SK-N-SH treated with all-trans-retinoic acid at 6 μM for 48 hours (cell line): ENCODE results near the gene LRRC28.

Experiments
- ATAC-seq: fragments of 200-7000 bp; cut with Tn5 transposase; 3 replicates; pipeline ENCODE4 v1.9.1; 2020; ENCODE audit warnings: mild to moderate bottlenecking, moderate library complexity
- BACH2 ChIP-seq: fragments of 250-450 bp; sonication (Bioruptor Pico); IDR thresholded peaks from 2 replicates; pipeline ENCODE4 v1.9.0; 2021; ENCODE audit warnings: mild to moderate bottlenecking, borderline replicate concordance
- CSDC2 ChIP-seq: fragments of 250-450 bp; sonication (Bioruptor Pico); IDR thresholded peaks from 2 replicates; pipeline ENCODE4 v1.5.0; 2020; ENCODE audit warnings: mild to moderate bottlenecking, moderate library complexity
- ESRRG ChIP-seq: fragments of 250-450 bp; sonication (Bioruptor Pico); IDR thresholded peaks from 2 replicates; pipeline ENCODE4 v1.6.1; 2021; ENCODE audit warnings: mild to moderate bottlenecking
- GLIS3 ChIP-seq: fragments of 250-450 bp; sonication (Bioruptor Pico); IDR thresholded peaks from 2 replicates; pipeline ENCODE4 v1.5.0; 2020; ENCODE audit warnings: mild to moderate bottlenecking, moderate library complexity
- ISL1 ChIP-seq: fragments of 250-450 bp; sonication (Bioruptor Pico); IDR thresholded peaks from 2 replicates; pipeline ENCODE4 v2.1.2; 2022; ENCODE audit warnings: mild to moderate bottlenecking, moderate library complexity
- OSR1 ChIP-seq: fragments of 250-450 bp; sonication (Bioruptor Pico); IDR thresholded peaks from 2 replicates; pipeline ENCODE4 v1.8.0; 2022; ENCODE audit warnings: moderate library complexity, mild to moderate bottlenecking, inconsistent platforms
- PPARA ChIP-seq: fragments of 250-450 bp; sonication (Bioruptor Pico); IDR thresholded peaks from 2 replicates; pipeline ENCODE4 v1.5.0; 2020; ENCODE audit warnings: mild to moderate bottlenecking, borderline replicate concordance
- SNAI2 ChIP-seq: fragments of 250-450 bp; sonication (Bioruptor Pico); IDR thresholded peaks from 2 replicates; pipeline ENCODE4 v1.5.0; 2020; ENCODE audit warnings: mild to moderate bottlenecking, moderate library complexity
- TCF4 ChIP-seq: fragments of 250-450 bp; sonication (Bioruptor Pico); IDR thresholded peaks from 2 replicates; pipeline ENCODE4 v1.8.0; 2021; ENCODE audit warnings: mild to moderate bottlenecking, moderate library complexity, borderline replicate concordance
- ZC3H10 ChIP-seq: fragments of 250-450 bp; sonication (Bioruptor Pico); IDR thresholded peaks from 2 replicates; pipeline ENCODE4 v1.5.1; 2021; ENCODE audit warnings: mild to moderate bottlenecking, moderate library complexity
- ZFP3 ChIP-seq: fragments of 250-450 bp; sonication (Bioruptor Pico); IDR thresholded peaks from 2 replicates; pipeline ENCODE4 v1.5.0; 2020; ENCODE audit warnings: mild to moderate bottlenecking, moderate library complexity
- ZFP30 ChIP-seq: fragments of 450-650 bp; formaldehyde crosslinking; IDR thresholded peaks from 2 replicates; pipeline ENCODE4 v1.5.0; 2022; ENCODE audit warnings: mild to moderate bottlenecking, moderate library complexity
- ZNF565 ChIP-seq: fragments of 450-650 bp; formaldehyde crosslinking; conservative IDR thresholded peaks from 2 replicates; pipeline ENCODE4 v1.5.0; 2020; ENCODE audit warnings: low read depth, mild to moderate bottlenecking, moderate library complexity
- ZNF70 ChIP-seq: fragments of 450-650 bp; formaldehyde crosslinking; IDR thresholded peaks from 2 replicates; pipeline ENCODE4 v1.5.0; 2020; ENCODE audit warnings: mild to moderate bottlenecking, moderate library complexity
- ZNF8 ChIP-seq: fragments of 450-650 bp; formaldehyde crosslinking; IDR thresholded peaks from 2 replicates; pipeline ENCODE4 v1.5.0; 2020; ENCODE audit warnings: mild to moderate bottlenecking, moderate library complexity
- TF ChIP-seq, protein P1 (sequence below): fragments of 250-450 bp; sonication (Bioruptor Pico); IDR thresholded peaks from 2 replicates; pipeline ENCODE4 v1.8.0; 2021; ENCODE audit warnings: low read depth, mild to moderate bottlenecking, moderate library complexity, borderline replicate concordance
- TF ChIP-seq, protein P2 (sequence below): fragments of 250-450 bp; sonication (Bioruptor Pico); IDR thresholded peaks from 2 replicates; pipeline ENCODE4 v1.5.0; 2020; ENCODE audit warnings: mild to moderate bottlenecking, moderate library complexity
- TF ChIP-seq, protein P3 (sequence below): fragments of 250-450 bp; sonication (Bioruptor Pico); IDR thresholded peaks from 2 replicates; pipeline ENCODE4 v1.5.1; 2021; ENCODE audit warnings: mild to moderate bottlenecking, moderate library complexity
- TF ChIP-seq, protein P4 (sequence below): fragments of 250-450 bp; sonication (Bioruptor Pico); IDR thresholded peaks from 2 replicates; pipeline ENCODE4 v1.8.0; 2020; ENCODE audit warnings: mild to moderate bottlenecking, moderate library complexity, borderline replicate concordance
- TF ChIP-seq, protein P5 (sequence below): fragments of 250-450 bp; sonication (Bioruptor Pico); IDR thresholded peaks from 2 replicates; pipeline ENCODE4 v1.5.1; 2020; ENCODE audit warnings: low read depth, mild to moderate bottlenecking, moderate library complexity

LRRC28 gene

DNA sequence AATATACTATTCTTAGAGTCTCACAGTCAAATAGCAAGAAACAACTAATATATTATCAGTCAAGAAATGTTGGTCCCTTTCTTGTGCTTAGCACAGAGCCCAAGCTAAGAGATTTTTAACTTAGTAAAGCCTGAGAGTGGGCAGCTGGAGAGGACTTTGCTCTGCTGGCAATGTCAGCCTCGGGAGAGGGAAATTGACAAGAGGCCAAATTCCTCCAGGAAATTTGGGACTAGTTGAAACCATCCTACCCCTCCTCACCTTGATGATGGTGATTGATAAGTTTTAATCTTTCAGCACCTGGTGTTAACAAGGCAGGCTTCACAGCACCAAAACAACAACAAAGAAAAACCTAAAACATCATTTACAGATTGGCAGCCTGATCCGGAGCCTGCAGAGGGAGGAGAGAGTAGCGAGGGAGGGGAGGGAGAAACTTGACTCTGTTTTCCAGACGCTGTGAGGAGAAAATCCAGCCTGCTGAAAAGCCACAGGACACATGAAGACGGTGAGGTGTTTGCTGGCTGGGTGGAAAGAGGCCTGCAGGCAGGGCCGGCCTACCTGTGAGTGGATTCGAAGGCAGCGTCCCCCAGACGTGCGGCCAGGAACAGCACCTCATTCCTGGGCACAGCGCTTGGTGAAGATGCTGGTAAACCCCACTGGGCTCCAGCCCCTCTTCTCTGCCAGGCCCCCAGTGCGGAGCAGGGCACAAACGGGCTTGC, 150.9 kb downstream of the LRRC28 start:
- ATAC-seq: peak; percentile 81
- TF ChIP-seq ZNF8 (CRISPR knock-in tag) (no peak), ZNF70 (CRISPR knock-in tag) (peak; percentile 68; the same call in 1 of the 2 replicates)

DNA sequence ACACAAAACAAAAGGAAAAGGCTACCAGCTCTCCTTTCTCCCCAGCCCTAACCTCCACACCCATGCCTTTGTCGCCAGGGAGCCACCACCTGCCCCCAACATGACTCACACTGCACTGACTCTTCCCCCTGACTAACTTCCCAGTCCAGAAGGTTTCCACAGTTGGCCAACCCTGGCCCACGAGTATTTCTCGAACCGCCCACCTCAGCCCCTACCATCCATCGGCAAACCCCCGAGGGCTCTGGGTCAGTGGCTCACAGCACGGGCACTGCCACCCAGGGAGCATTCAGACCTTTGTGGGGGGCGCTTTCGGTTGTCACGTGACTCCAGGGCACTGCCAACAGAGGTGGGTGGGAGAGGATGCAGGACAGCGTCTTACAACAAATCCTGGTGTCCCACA, 152.3 kb downstream of the LRRC28 start:
- no peak for TF ChIP-seq ISL1
- ATAC-seq: no peak

DNA sequence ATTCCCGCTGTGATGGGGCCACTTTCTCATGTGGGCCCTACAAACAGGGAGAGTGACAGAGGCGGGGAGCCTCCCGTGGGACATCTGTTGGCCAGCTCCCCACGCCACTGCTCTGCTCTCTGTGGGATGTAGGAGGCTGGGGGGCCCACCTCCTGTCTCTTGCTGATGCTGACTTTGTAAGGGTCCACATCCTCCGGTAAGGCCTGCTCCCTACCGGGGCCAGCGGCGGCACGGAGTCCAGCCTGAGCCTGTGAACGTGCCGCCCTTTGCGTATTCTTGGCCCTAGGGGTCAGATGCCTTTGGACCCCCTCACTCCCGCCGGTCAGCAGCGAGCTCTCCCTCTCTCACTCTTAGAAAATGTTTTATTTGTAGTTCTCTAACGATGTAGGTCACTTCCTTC, 153.2 kb downstream of the LRRC28 start:
- no peak for ATAC-seq
- TF ChIP-seq, protein P1, sequence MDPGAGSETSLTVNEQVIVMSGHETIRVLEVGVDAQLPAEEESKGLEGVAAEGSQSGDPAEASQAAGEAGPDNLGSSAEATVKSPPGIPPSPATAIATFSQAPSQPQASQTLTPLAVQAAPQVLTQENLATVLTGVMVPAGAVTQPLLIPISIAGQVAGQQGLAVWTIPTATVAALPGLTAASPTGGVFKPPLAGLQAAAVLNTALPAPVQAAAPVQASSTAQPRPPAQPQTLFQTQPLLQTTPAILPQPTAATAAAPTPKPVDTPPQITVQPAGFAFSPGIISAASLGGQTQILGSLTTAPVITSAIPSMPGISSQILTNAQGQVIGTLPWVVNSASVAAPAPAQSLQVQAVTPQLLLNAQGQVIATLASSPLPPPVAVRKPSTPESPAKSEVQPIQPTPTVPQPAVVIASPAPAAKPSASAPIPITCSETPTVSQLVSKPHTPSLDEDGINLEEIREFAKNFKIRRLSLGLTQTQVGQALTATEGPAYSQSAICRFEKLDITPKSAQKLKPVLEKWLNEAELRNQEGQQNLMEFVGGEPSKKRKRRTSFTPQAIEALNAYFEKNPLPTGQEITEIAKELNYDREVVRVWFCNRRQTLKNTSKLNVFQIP: no peak
- TF ChIP-seq SNAI2 (CRISPR knock-in tag): no peak
- no peak for TF ChIP-seq OSR1
- TF ChIP-seq ZC3H10 (CRISPR knock-in tag): no peak
- TF ChIP-seq, protein P2, sequence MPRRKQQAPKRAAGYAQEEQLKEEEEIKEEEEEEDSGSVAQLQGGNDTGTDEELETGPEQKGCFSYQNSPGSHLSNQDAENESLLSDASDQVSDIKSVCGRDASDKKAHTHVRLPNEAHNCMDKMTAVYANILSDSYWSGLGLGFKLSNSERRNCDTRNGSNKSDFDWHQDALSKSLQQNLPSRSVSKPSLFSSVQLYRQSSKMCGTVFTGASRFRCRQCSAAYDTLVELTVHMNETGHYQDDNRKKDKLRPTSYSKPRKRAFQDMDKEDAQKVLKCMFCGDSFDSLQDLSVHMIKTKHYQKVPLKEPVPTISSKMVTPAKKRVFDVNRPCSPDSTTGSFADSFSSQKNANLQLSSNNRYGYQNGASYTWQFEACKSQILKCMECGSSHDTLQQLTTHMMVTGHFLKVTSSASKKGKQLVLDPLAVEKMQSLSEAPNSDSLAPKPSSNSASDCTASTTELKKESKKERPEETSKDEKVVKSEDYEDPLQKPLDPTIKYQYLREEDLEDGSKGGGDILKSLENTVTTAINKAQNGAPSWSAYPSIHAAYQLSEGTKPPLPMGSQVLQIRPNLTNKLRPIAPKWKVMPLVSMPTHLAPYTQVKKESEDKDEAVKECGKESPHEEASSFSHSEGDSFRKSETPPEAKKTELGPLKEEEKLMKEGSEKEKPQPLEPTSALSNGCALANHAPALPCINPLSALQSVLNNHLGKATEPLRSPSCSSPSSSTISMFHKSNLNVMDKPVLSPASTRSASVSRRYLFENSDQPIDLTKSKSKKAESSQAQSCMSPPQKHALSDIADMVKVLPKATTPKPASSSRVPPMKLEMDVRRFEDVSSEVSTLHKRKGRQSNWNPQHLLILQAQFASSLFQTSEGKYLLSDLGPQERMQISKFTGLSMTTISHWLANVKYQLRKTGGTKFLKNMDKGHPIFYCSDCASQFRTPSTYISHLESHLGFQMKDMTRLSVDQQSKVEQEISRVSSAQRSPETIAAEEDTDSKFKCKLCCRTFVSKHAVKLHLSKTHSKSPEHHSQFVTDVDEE: no peak
- no peak for TF ChIP-seq BACH2 (CRISPR knock-in tag)
- TF ChIP-seq, protein P3, sequence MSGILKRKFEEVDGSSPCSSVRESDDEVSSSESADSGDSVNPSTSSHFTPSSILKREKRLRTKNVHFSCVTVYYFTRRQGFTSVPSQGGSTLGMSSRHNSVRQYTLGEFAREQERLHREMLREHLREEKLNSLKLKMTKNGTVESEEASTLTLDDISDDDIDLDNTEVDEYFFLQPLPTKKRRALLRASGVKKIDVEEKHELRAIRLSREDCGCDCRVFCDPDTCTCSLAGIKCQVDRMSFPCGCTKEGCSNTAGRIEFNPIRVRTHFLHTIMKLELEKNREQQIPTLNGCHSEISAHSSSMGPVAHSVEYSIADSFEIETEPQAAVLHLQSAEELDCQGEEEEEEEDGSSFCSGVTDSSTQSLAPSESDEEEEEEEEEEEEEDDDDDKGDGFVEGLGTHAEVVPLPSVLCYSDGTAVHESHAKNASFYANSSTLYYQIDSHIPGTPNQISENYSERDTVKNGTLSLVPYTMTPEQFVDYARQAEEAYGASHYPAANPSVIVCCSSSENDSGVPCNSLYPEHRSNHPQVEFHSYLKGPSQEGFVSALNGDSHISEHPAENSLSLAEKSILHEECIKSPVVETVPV: no peak
- no peak for TF ChIP-seq ZFP30 (CRISPR knock-in tag)
- no peak for TF ChIP-seq ZNF565 (CRISPR knock-in tag)
- TF ChIP-seq ZFP3 (CRISPR knock-in tag): no peak
- TF ChIP-seq GLIS3 (CRISPR knock-in tag): no peak
- no peak for TF ChIP-seq PPARA (CRISPR knock-in tag)
- TF ChIP-seq, all 23 proteins: peak for 0

DNA sequence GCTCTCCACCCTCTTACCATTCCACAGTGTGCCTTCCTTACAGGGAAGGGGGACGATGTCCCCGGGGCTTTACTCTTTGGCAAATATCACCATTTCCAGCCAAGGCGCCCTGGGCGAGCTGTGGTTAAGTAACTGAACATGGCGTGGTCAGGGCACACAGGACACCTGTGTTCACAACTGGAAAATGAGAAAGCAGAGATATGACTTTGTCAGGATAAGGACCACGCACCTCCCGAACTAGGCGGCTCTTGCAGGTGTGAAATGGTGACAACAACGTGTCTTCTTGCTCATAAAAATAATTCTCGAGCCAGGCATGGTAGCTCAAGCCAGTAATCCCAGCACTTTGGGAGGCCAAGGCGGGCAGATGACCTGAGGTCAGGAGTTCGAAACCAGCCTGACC, 154.8 kb downstream of the LRRC28 start:
- no peak for ATAC-seq
- TF ChIP-seq PPARA (CRISPR knock-in tag): no peak
- no peak for TF ChIP-seq ZNF8 (CRISPR knock-in tag)
- TF ChIP-seq ESRRG: no peak
- no peak for TF ChIP-seq OSR1
- no peak for TF ChIP-seq ZC3H10 (CRISPR knock-in tag)
- no peak for TF ChIP-seq GLIS3 (CRISPR knock-in tag)
- TF ChIP-seq ZNF70 (CRISPR knock-in tag): no peak
- no peak for TF ChIP-seq ZNF565 (CRISPR knock-in tag)
- TF ChIP-seq, protein P4, sequence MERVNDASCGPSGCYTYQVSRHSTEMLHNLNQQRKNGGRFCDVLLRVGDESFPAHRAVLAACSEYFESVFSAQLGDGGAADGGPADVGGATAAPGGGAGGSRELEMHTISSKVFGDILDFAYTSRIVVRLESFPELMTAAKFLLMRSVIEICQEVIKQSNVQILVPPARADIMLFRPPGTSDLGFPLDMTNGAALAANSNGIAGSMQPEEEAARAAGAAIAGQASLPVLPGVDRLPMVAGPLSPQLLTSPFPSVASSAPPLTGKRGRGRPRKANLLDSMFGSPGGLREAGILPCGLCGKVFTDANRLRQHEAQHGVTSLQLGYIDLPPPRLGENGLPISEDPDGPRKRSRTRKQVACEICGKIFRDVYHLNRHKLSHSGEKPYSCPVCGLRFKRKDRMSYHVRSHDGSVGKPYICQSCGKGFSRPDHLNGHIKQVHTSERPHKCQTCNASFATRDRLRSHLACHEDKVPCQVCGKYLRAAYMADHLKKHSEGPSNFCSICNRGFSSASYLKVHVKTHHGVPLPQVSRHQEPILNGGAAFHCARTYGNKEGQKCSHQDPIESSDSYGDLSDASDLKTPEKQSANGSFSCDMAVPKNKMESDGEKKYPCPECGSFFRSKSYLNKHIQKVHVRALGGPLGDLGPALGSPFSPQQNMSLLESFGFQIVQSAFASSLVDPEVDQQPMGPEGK (CRISPR knock-in tag): no peak
- no peak for TF ChIP-seq ZFP30 (CRISPR knock-in tag)
- TF ChIP-seq CSDC2 (CRISPR knock-in tag): no peak
- TF ChIP-seq, protein P5, sequence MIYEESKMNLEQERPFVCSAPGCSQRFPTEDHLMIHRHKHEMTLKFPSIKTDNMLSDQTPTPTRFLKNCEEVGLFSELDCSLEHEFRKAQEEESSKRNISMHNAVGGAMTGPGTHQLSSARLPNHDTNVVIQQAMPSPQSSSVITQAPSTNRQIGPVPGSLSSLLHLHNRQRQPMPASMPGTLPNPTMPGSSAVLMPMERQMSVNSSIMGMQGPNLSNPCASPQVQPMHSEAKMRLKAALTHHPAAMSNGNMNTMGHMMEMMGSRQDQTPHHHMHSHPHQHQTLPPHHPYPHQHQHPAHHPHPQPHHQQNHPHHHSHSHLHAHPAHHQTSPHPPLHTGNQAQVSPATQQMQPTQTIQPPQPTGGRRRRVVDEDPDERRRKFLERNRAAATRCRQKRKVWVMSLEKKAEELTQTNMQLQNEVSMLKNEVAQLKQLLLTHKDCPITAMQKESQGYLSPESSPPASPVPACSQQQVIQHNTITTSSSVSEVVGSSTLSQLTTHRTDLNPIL: no peak
- TF ChIP-seq TCF4 (CRISPR knock-in tag): no peak
